ENCODE results near the gene MMD2.

The MMD2 gene

DNA sequence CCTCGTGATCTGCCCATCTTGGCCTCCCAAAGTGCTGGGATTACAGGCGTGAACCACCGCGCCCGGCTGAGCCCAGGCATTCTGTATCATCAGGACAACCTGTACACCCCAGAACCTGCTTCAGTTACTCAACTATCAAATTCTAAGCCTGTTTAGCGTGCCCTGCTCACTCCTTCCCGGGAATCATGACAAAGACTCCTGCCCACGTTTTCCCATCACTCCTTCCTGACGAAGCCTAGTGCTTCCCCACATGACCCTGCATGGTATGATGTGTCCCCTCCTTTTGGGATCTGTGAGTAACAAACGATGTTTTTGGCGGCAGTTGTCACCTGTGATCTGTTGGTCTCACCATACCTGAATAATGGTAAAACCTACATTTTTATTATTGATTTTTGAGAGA, 63.2 kb downstream of the MMD2 start:
- TF ChIP-seq, protein P1, sequence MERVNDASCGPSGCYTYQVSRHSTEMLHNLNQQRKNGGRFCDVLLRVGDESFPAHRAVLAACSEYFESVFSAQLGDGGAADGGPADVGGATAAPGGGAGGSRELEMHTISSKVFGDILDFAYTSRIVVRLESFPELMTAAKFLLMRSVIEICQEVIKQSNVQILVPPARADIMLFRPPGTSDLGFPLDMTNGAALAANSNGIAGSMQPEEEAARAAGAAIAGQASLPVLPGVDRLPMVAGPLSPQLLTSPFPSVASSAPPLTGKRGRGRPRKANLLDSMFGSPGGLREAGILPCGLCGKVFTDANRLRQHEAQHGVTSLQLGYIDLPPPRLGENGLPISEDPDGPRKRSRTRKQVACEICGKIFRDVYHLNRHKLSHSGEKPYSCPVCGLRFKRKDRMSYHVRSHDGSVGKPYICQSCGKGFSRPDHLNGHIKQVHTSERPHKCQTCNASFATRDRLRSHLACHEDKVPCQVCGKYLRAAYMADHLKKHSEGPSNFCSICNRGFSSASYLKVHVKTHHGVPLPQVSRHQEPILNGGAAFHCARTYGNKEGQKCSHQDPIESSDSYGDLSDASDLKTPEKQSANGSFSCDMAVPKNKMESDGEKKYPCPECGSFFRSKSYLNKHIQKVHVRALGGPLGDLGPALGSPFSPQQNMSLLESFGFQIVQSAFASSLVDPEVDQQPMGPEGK (CRISPR knock-in tag; IDR thresholded peaks at IDR 0.05; ENCODE audit: borderline replicate concordance) = no peak
- no peak for TF ChIP-seq ZNF8 (CRISPR knock-in tag; IDR thresholded peaks at IDR 0.05)
- no peak for TF ChIP-seq PPARA (CRISPR knock-in tag; IDR thresholded peaks at IDR 0.05; ENCODE audit: borderline replicate concordance)
- TF ChIP-seq, protein P2, sequence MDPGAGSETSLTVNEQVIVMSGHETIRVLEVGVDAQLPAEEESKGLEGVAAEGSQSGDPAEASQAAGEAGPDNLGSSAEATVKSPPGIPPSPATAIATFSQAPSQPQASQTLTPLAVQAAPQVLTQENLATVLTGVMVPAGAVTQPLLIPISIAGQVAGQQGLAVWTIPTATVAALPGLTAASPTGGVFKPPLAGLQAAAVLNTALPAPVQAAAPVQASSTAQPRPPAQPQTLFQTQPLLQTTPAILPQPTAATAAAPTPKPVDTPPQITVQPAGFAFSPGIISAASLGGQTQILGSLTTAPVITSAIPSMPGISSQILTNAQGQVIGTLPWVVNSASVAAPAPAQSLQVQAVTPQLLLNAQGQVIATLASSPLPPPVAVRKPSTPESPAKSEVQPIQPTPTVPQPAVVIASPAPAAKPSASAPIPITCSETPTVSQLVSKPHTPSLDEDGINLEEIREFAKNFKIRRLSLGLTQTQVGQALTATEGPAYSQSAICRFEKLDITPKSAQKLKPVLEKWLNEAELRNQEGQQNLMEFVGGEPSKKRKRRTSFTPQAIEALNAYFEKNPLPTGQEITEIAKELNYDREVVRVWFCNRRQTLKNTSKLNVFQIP (CRISPR knock-in tag; IDR thresholded peaks at IDR 0.05; ENCODE audit: borderline replicate concordance, low read depth) = no peak
- TF ChIP-seq, protein P3, sequence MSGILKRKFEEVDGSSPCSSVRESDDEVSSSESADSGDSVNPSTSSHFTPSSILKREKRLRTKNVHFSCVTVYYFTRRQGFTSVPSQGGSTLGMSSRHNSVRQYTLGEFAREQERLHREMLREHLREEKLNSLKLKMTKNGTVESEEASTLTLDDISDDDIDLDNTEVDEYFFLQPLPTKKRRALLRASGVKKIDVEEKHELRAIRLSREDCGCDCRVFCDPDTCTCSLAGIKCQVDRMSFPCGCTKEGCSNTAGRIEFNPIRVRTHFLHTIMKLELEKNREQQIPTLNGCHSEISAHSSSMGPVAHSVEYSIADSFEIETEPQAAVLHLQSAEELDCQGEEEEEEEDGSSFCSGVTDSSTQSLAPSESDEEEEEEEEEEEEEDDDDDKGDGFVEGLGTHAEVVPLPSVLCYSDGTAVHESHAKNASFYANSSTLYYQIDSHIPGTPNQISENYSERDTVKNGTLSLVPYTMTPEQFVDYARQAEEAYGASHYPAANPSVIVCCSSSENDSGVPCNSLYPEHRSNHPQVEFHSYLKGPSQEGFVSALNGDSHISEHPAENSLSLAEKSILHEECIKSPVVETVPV (CRISPR knock-in tag; IDR thresholded peaks at IDR 0.05) = no peak
- no peak for TF ChIP-seq CSDC2 (CRISPR knock-in tag; IDR thresholded peaks at IDR 0.05)
- TF ChIP-seq, protein P4, sequence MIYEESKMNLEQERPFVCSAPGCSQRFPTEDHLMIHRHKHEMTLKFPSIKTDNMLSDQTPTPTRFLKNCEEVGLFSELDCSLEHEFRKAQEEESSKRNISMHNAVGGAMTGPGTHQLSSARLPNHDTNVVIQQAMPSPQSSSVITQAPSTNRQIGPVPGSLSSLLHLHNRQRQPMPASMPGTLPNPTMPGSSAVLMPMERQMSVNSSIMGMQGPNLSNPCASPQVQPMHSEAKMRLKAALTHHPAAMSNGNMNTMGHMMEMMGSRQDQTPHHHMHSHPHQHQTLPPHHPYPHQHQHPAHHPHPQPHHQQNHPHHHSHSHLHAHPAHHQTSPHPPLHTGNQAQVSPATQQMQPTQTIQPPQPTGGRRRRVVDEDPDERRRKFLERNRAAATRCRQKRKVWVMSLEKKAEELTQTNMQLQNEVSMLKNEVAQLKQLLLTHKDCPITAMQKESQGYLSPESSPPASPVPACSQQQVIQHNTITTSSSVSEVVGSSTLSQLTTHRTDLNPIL (CRISPR knock-in tag; IDR thresholded peaks at IDR 0.05; ENCODE audit: low read depth) = no peak
- no peak for TF ChIP-seq GLIS3 (CRISPR knock-in tag; IDR thresholded peaks at IDR 0.05)
- no peak for TF ChIP-seq ZFP3 (CRISPR knock-in tag; IDR thresholded peaks at IDR 0.05)
- no peak for TF ChIP-seq BACH2 (CRISPR knock-in tag; IDR thresholded peaks at IDR 0.05; ENCODE audit: borderline replicate concordance)
- TF ChIP-seq ZNF565 (CRISPR knock-in tag; conservative IDR thresholded peaks at IDR 0.05; ENCODE audit: low read depth) = no peak
- no peak for TF ChIP-seq ARNTL (CRISPR knock-in tag; IDR thresholded peaks at IDR 0.05; ENCODE audit: borderline replicate concordance, low read depth)
- TF ChIP-seq RARB (CRISPR knock-in tag; IDR thresholded peaks at IDR 0.05) = no peak
- TF ChIP-seq ZFP30 (CRISPR knock-in tag; IDR thresholded peaks at IDR 0.05) = no peak
- no peak for TF ChIP-seq ISL1 (CRISPR knock-in tag; IDR thresholded peaks at IDR 0.05)
- TF ChIP-seq, protein P5, sequence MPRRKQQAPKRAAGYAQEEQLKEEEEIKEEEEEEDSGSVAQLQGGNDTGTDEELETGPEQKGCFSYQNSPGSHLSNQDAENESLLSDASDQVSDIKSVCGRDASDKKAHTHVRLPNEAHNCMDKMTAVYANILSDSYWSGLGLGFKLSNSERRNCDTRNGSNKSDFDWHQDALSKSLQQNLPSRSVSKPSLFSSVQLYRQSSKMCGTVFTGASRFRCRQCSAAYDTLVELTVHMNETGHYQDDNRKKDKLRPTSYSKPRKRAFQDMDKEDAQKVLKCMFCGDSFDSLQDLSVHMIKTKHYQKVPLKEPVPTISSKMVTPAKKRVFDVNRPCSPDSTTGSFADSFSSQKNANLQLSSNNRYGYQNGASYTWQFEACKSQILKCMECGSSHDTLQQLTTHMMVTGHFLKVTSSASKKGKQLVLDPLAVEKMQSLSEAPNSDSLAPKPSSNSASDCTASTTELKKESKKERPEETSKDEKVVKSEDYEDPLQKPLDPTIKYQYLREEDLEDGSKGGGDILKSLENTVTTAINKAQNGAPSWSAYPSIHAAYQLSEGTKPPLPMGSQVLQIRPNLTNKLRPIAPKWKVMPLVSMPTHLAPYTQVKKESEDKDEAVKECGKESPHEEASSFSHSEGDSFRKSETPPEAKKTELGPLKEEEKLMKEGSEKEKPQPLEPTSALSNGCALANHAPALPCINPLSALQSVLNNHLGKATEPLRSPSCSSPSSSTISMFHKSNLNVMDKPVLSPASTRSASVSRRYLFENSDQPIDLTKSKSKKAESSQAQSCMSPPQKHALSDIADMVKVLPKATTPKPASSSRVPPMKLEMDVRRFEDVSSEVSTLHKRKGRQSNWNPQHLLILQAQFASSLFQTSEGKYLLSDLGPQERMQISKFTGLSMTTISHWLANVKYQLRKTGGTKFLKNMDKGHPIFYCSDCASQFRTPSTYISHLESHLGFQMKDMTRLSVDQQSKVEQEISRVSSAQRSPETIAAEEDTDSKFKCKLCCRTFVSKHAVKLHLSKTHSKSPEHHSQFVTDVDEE (CRISPR knock-in tag; IDR thresholded peaks at IDR 0.05) = no peak
- TF ChIP-seq ZNF70 (CRISPR knock-in tag; IDR thresholded peaks at IDR 0.05) = no peak
- TF ChIP-seq TOX (CRISPR knock-in tag; IDR thresholded peaks at IDR 0.05; ENCODE audit: borderline replicate concordance) = no peak
- TF ChIP-seq OSR1 (CRISPR knock-in tag; IDR thresholded peaks at IDR 0.05) = no peak
- no peak for ATAC-seq

DNA sequence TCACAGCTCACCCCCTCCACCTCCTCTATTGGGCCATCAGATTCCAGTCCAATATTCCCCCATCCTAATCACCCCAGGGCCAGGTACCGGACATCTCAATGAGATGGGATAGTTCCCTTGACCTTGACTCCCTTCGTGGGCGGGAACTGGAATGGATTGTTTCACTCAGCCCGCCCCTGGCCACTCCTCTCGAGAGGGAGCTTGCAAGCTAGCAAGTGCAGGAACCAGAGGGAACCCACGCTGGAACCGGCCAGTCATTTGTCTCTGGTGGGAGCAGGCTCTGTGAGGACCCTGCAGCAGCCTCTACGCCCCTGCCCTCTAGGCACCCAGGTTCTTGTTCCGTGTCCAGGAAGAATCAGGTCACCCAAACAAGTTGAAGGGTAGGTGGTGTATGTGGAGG, 64.5 kb downstream of the MMD2 start:
- TF ChIP-seq TCF4 (CRISPR knock-in tag; IDR thresholded peaks at IDR 0.05; ENCODE audit: borderline replicate concordance) (no peak), ISL1 (CRISPR knock-in tag; IDR thresholded peaks at IDR 0.05) (no peak), ZNF565 (CRISPR knock-in tag; conservative IDR thresholded peaks at IDR 0.05; ENCODE audit: low read depth) (no peak), ZNF8 (CRISPR knock-in tag; IDR thresholded peaks at IDR 0.05) (no peak), BACH2 (CRISPR knock-in tag; IDR thresholded peaks at IDR 0.05; ENCODE audit: borderline replicate concordance) (no peak), ZFP3 (CRISPR knock-in tag; IDR thresholded peaks at IDR 0.05) (no peak)
- TF ChIP-seq, protein P3 (CRISPR knock-in tag; IDR thresholded peaks at IDR 0.05) = no peak
- ATAC-seq = no peak

Data from SK-N-SH treated with all-trans-retinoic acid at 6 μM for 48 hours (cell line).